CD14-positive monocyte (primary cell): Measurements from ENCODE around the gene ABCG1. TPM values are rescaled to one million over a fixed set of nuclear protein-coding genes. Genes with fewer than 3 reads are reported as not detected.

Experiments used
- DNase-seq, 3 donors: peaks; one replicate each; pipeline ENCODE4 v3.0.0-alpha.2; 2011 to 2022
- H2AFZ ChIP-seq: 2 replicates; pipeline ENCODE4 v1.6.0; 2012; ENCODE audit warnings: mild to moderate bottlenecking, low read depth, low read length, inconsistent platforms; ENCODE audit not compliant: insufficient read depth, poor library complexity, severe bottlenecking
- H3K27ac ChIP-seq, 2 donors: 1 replicate in 1 of 2; 2 replicates in 1 of 2; pipeline ENCODE4 v1.5.1; 2012 to 2013; ENCODE audit warnings: low read length in 2 of 2, control low read depth in 1 of 2, inconsistent platforms in 1 of 2, low read depth in 1 of 2, mild to moderate bottlenecking in 1 of 2
- H3K27me3 ChIP-seq, 2 donors: one replicate each; pipeline versions ENCODE4 v1.6.0 to v1.6.1; 2011 to 2013; ENCODE audit warnings: low read length in 2 of 2; ENCODE audit not compliant: control insufficient read depth in 2 of 2, insufficient read depth in 2 of 2
- H3K36me3 ChIP-seq, 2 donors: replicated peaks in 1 of 2; 1 replicate in 1 of 2; 2 replicates in 1 of 2; pipeline versions ENCODE4 v1.5.1 to v1.6.1; 2012 to 2013; ENCODE audit warnings: low read length in 2 of 2, control low read depth in 1 of 2, inconsistent platforms in 1 of 2, mild to moderate bottlenecking in 1 of 2; ENCODE audit not compliant: insufficient read depth in 2 of 2, control insufficient read depth in 1 of 2
- H3K4me1 ChIP-seq, 2 donors: 1 replicate in 1 of 2; 2 replicates in 1 of 2; pipeline versions ENCODE4 v1.5.1 to v1.6.1; 2012 to 2013; ENCODE audit warnings: low read length in 2 of 2, control low read depth in 1 of 2, inconsistent platforms in 1 of 2, mild to moderate bottlenecking in 1 of 2, moderate library complexity in 1 of 2; ENCODE audit not compliant: insufficient read depth in 2 of 2, control insufficient read depth in 1 of 2
- H3K4me2 ChIP-seq: replicated peaks from 2 replicates; pipeline ENCODE3; 2012; ENCODE audit warnings: low read length, moderate library complexity, mild to moderate bottlenecking; ENCODE audit not compliant: poor library complexity, severe bottlenecking; ENCODE audit errors: extremely low read depth
- H3K4me3 ChIP-seq, 3 experiments: fragments of 200-600 bp in 1 of 3; sonication (generic) in 1 of 3; replicated peaks in 1 of 3; 1 replicate in 2 of 3; 2 replicates in 1 of 3; pipeline ENCODE4 v1.5.1; 2011 to 2013; ENCODE audit warnings: low read length in 3 of 3, mild to moderate bottlenecking in 3 of 3, control low read depth in 2 of 3, low read depth in 2 of 3, inconsistent platforms in 1 of 3, moderate library complexity in 1 of 3
- H3K79me2 ChIP-seq: 2 replicates; pipeline ENCODE4 v1.6.0; 2012; ENCODE audit warnings: mild to moderate bottlenecking, control low read depth, inconsistent platforms, low read length, moderate library complexity; ENCODE audit not compliant: insufficient read depth
- H3K9ac ChIP-seq: 2 replicates; pipeline ENCODE4 v1.6.0; 2017; ENCODE audit warnings: low read length, mild to moderate bottlenecking; ENCODE audit not compliant: insufficient read depth, poor library complexity, severe bottlenecking
- H3K9me3 ChIP-seq, 2 donors: replicated peaks in 1 of 2; 1 replicate in 1 of 2; 2 replicates in 1 of 2; pipeline versions ENCODE4 v1.5.1 to v1.6.1; 2012 to 2013; ENCODE audit warnings: low read length in 2 of 2, control low read depth in 1 of 2; ENCODE audit not compliant: control insufficient read depth in 1 of 2, insufficient read depth in 1 of 2
- H4K20me1 ChIP-seq: 2 replicates; pipeline ENCODE4 v1.6.0; 2012; ENCODE audit warnings: mild to moderate bottlenecking, low read length, control low read depth, moderate library complexity; ENCODE audit not compliant: insufficient read depth
- H3K27ac Mint-ChIP-seq, 7 donors: one replicate each; pipeline ENCODE4 v1.8.0; 2020; ENCODE audit warnings: mild to moderate bottlenecking in 7 of 7, mixed read lengths in 7 of 7, moderate library complexity in 6 of 7, inconsistent platforms in 2 of 7
- H3K27me3 Mint-ChIP-seq, 3 donors: one replicate each; pipeline ENCODE4 v1.8.0; 2021 to 2022; ENCODE audit warnings: low read depth in 3 of 3, mild to moderate bottlenecking in 3 of 3, mixed read lengths in 3 of 3, moderate library complexity in 3 of 3, inconsistent platforms in 1 of 3
- H3K36me3 Mint-ChIP-seq, 2 donors: one replicate each; pipeline ENCODE4 v1.8.0; 2020; ENCODE audit warnings: mixed read lengths in 2 of 2, inconsistent platforms in 1 of 2, mild to moderate bottlenecking in 1 of 2
- H3K4me1 Mint-ChIP-seq: one replicate; pipeline ENCODE4 v1.8.0; 2020; ENCODE audit warnings: mild to moderate bottlenecking, mixed read lengths
- H3K4me3 Mint-ChIP-seq, 2 donors: one replicate each; pipeline ENCODE4 v1.8.0; 2020; ENCODE audit warnings: mild to moderate bottlenecking in 2 of 2, mixed read lengths in 2 of 2, moderate library complexity in 1 of 2
- H3K9me3 Mint-ChIP-seq, 7 donors: one replicate each; pipeline ENCODE4 v1.8.0; 2020 to 2022; ENCODE audit warnings: mixed read lengths in 7 of 7, mild to moderate bottlenecking in 6 of 7, moderate library complexity in 6 of 7, inconsistent platforms in 2 of 7
- CTCF ChIP-seq: fragments of 200-600 bp; IDR thresholded peaks from one replicate; pipeline ENCODE4 v1.8.0; 2022; ENCODE audit warnings: antibody characterized with exemption, mild to moderate bottlenecking
- WGBS: methylation state at CpG from one replicate; pipeline ENCODE4 v1.1.5; 2013; ENCODE audit warnings: missing lambda C conversion rate; ENCODE audit not compliant: insufficient coverage; 5-methylcytosine and 5-hydroxymethylcytosine counted together
- intact Hi-C, 2 donors: fragments of 100-400 bp; cut with micrococcal nuclease; formaldehyde crosslinking; loops; one replicate each; pipeline versions ENCODE4 v1.15.0 to v1.15.1; 2023
- polyA plus RNA-seq, 3 donors: library from polyadenylated mRNA; depleted of rRNA in 1 of 3; unstranded in 2 of 3; stranded (reverse) in 1 of 3; fragments of 300-500 nt in 2 of 3; fragments of >200 nt in 1 of 3; fragmentation: Illumina TruSeq in 2 of 3; gene quantifications; 1 replicate in 2 of 3; 2 replicates in 1 of 3; pipeline ENCODE4 v1.2.3, GENCODE V29; 2012 to 2021

Gene ABCG1
- polyA plus RNA-seq, 3 donors = 3.0 to 5.2 (median 3.5) TPM

GRCh38 chr21:42320791-42321190 is 101.9 kb downstream of the ABCG1 start:
- H3K4me1 ChIP-seq = peaks cover 16 to 22% of the 10 kb centered on the region in 2 donors
- H4K20me1 ChIP-seq = no peaks in the 10 kb centered on the region
- Mint-ChIP-seq H3K27me3 (peaks cover 0 to 7% (median 7%) of the 10 kb centered on the region in 3 donors), H3K36me3 (no peaks in the 10 kb centered on the region), H3K27ac (peak overlapping the region in 1 of 7 donors; percentile 21), H3K9me3 (peaks cover 0 to 5% (median 0%) of the 10 kb centered on the region in 7 donors), H3K4me3 (no peak overlapping the region), H3K4me1 (peaks cover 21% of the 10 kb centered on the region)
- no peaks in the 10 kb centered on the region for H3K36me3 ChIP-seq
- no peak overlapping the region for H2AFZ ChIP-seq
- intact Hi-C loops = no loop called here
- no peak overlapping the region for H3K4me3 ChIP-seq
- H3K79me2 ChIP-seq = no peaks in the 10 kb centered on the region
- H3K4me2 ChIP-seq = no peak overlapping the region
- no peaks in the 10 kb centered on the region for H3K9me3 ChIP-seq
- H3K27me3 ChIP-seq = no peaks in the 10 kb centered on the region
- WGBS = 100% methylated on average over 5 of the region's 8 CpGs
- no peak overlapping the region for H3K27ac ChIP-seq
- TF ChIP-seq CTCF = no peak
- H3K9ac ChIP-seq = no peak overlapping the region
- no peak for DNase-seq

- TF ChIP-seq CTCF = no peak
- no peaks in the 10 kb centered on the region for H3K9me3 ChIP-seq
- peaks cover 21% of the 10 kb centered on the region for H3K4me1 Mint-ChIP-seq
- peaks cover 16 to 22% of the 10 kb centered on the region in 2 donors for H3K4me1 ChIP-seq
- no peaks in the 10 kb centered on the region for H3K36me3 ChIP-seq
- 99% methylated on average over 10 of the region's 10 CpGs for WGBS
- intact Hi-C loops = no loop called here
- H3K27ac Mint-ChIP-seq = no peak overlapping the region
- H4K20me1 ChIP-seq = no peaks in the 10 kb centered on the region
- H3K9ac ChIP-seq = no peak overlapping the region
- peaks cover 0 to 5% (median 0%) of the 10 kb centered on the region in 7 donors for H3K9me3 Mint-ChIP-seq
- no peak overlapping the region for H3K4me3 ChIP-seq
- no peak overlapping the region for H3K4me2 ChIP-seq
- no peaks in the 10 kb centered on the region for H3K36me3 Mint-ChIP-seq
- H3K27ac ChIP-seq = no peak overlapping the region
- DNase-seq = no peak
- peaks cover 0 to 7% (median 7%) of the 10 kb centered on the region in 3 donors for H3K27me3 Mint-ChIP-seq
- H3K27me3 ChIP-seq = no peaks in the 10 kb centered on the region
- no peak overlapping the region for H3K4me3 Mint-ChIP-seq
- H2AFZ ChIP-seq = no peak overlapping the region
- no peaks in the 10 kb centered on the region for H3K79me2 ChIP-seq
Observed at GRCh38 chr21:42321231-42321630, 102.3 kb downstream of the ABCG1 start.
